ENCODE data around the gene PDE6B.

PDE6B gene

DNA sequence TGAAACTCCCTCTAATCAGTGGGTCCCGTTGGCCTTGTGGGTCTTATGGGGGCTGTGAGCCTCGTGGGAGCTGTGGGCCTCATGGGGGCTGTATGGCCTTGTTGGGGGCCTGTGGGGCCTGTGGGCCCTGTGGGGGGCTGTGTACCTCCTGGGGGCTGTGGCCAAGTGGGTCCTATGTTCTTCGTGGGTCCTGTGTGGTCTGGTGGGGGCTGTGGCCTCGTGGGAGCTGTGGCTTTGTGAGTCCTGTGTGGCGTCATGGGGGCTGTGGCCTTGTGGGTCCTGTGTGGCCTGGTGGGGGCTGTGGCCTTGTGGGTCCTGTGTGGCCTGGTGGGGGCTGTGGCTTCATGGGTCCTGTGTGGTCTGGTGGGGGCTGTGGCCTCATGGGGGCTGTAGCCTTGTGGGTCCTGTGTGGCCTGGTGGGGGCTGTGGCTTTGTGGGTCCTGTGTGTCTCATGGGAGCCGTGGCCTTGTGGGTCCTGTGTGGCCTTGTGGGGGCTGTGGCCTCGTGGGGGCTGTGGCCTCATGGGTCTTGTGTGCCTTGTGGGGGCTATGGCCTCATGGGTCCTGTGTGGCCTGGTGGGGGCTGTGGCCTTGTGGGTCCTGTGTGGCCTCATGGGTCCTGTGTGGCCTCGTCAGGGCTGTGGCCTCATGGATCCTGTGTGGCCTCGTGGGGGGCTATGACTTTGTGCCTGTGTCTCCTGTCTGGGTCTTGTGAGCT is 87.7 kb downstream of the PDE6B start:
- DNase-seq (ENCODE audit: low read depth), result no peak
- TF ChIP-seq, protein P1, sequence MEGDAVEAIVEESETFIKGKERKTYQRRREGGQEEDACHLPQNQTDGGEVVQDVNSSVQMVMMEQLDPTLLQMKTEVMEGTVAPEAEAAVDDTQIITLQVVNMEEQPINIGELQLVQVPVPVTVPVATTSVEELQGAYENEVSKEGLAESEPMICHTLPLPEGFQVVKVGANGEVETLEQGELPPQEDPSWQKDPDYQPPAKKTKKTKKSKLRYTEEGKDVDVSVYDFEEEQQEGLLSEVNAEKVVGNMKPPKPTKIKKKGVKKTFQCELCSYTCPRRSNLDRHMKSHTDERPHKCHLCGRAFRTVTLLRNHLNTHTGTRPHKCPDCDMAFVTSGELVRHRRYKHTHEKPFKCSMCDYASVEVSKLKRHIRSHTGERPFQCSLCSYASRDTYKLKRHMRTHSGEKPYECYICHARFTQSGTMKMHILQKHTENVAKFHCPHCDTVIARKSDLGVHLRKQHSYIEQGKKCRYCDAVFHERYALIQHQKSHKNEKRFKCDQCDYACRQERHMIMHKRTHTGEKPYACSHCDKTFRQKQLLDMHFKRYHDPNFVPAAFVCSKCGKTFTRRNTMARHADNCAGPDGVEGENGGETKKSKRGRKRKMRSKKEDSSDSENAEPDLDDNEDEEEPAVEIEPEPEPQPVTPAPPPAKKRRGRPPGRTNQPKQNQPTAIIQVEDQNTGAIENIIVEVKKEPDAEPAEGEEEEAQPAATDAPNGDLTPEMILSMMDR (IDR thresholded peaks at IDR 0.05; ENCODE audit: insufficient read depth, low read depth, low read length, missing control alignments), result no peak
- H3K4me3 ChIP-seq (ENCODE audit: low read length), result no peak overlapping the region

DNA sequence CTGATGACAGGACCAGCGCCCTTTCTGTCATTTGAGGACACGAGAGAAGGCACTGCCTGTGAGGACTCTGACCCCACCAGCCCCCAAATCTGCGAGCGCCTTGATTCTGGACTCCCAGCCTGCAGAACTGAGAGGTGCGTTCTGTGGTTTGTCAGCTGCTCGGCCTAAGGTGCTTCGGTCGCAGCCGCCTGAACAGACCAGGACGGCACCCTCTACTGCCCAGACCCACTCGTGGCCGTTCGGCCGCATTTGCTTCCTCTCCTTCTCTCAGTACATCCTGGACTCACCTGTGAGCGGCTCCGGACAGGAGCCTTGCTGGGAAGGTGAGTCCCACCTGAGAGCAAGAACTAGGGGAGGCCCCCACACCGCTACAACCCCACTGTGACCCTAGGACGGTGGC is 88.7 kb downstream of the PDE6B start:
- no peak overlapping the region for H3K4me3 ChIP-seq (ENCODE audit: low read length)
- no peak for DNase-seq (ENCODE audit: low read depth)
- TF ChIP-seq, protein P1 (IDR thresholded peaks at IDR 0.05; ENCODE audit: insufficient read depth, low read depth, low read length, missing control alignments), result no peak

DNA sequence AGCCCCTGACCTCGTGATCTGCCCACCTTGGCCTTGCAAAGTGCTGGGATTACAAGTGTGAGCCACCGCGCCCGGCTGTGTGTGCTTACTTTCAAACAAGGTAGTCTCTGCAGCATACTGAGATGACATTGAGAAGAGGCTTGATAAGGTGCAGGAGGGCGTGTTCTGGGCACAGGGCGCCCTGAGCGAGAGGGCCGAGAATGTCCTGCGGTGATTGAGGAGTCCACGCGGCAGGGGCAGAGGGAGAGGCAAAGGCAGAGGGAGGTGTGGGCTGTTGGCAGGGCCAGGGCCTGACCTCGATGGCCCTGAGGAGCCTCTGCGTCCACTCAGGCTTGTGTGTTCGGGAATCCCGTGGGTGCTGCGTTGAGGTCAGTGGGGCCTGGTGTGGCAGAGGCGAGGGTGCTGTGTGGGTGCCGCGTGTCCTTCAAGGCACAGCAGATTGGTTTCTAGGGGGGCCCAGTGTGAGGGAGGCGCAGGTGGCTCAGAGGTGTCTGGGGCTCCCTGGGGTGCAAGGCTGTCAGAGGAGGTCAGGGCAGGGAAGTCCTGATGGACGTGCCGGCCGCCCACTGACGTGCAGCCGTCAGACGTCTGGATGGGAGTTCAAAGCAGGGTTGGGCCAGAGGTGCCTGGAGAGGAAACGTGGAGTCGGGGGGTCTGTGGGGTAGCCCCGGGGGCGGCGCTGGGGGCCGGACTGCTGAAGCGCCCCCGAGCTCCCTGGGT is 92.4 kb downstream of the PDE6B start:
- TF ChIP-seq, protein P1 (IDR thresholded peaks at IDR 0.05; ENCODE audit: insufficient read depth, low read depth, low read length, missing control alignments), result no peak
- DNase-seq (ENCODE audit: low read depth), result no peak
- no peak overlapping the region for H3K4me3 ChIP-seq (ENCODE audit: low read length)

DNA sequence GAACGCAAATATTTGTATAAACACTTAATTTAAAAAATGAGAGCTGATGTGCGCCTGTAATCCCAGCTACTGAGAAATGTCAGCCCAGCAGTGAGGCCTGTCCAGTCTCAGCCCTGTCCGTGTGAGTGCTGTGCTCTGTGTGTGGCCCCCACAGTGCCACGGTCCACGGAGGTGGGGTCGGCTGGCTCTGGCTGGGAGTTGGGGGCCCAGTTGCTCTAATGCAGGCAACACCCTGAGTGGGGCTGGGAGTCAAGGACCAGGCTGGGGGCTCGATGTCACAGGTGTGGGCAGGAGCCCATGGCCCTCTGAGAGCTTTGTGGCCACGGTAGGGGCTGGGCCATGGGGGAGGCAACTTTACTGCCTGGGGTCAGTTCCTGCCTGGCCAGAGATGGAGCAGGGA is 93.1 kb downstream of the PDE6B start:
- TF ChIP-seq, protein P1 (IDR thresholded peaks at IDR 0.05; ENCODE audit: insufficient read depth, low read depth, low read length, missing control alignments), result no peak
- no peak overlapping the region for H3K4me3 ChIP-seq (ENCODE audit: low read length)
- no peak for DNase-seq (ENCODE audit: low read depth)

Data from epithelial cell of esophagus (primary cell).